Skeletal muscle satellite cell (primary cell): ENCODE data around the gene LPP.

ENCODE experiments used
- H3K27me3 ChIP-seq: 2 replicates; pipeline ENCODE4 v1.7.0; 2013; ENCODE audit warnings: low read length; ENCODE audit not compliant: control insufficient read depth, insufficient read depth
- H3K36me3 ChIP-seq: 2 replicates; pipeline ENCODE4 v1.7.0; 2013; ENCODE audit warnings: mild to moderate bottlenecking, control low read depth, low read length; ENCODE audit not compliant: insufficient read depth
- H3K4me1 ChIP-seq: 2 replicates; pipeline ENCODE4 v1.7.0; 2013; ENCODE audit warnings: low read length; ENCODE audit not compliant: control insufficient read depth, insufficient read depth
- H3K4me2 ChIP-seq: 2 replicates; pipeline ENCODE4 v1.7.0; 2013; ENCODE audit warnings: mild to moderate bottlenecking, low read length
- H3K4me3 ChIP-seq: 2 replicates; pipeline ENCODE4 v1.7.0; 2013; ENCODE audit warnings: low read length
- H3K9ac ChIP-seq: 2 replicates; pipeline ENCODE4 v1.7.0; 2013; ENCODE audit warnings: mild to moderate bottlenecking, low read depth, low read length, moderate library complexity
- H3K9me3 ChIP-seq: replicated peaks from 2 replicates; pipeline ENCODE4 v1.7.0; 2013; ENCODE audit warnings: mild to moderate bottlenecking, control low read depth, low read length

LPP gene

DNA sequence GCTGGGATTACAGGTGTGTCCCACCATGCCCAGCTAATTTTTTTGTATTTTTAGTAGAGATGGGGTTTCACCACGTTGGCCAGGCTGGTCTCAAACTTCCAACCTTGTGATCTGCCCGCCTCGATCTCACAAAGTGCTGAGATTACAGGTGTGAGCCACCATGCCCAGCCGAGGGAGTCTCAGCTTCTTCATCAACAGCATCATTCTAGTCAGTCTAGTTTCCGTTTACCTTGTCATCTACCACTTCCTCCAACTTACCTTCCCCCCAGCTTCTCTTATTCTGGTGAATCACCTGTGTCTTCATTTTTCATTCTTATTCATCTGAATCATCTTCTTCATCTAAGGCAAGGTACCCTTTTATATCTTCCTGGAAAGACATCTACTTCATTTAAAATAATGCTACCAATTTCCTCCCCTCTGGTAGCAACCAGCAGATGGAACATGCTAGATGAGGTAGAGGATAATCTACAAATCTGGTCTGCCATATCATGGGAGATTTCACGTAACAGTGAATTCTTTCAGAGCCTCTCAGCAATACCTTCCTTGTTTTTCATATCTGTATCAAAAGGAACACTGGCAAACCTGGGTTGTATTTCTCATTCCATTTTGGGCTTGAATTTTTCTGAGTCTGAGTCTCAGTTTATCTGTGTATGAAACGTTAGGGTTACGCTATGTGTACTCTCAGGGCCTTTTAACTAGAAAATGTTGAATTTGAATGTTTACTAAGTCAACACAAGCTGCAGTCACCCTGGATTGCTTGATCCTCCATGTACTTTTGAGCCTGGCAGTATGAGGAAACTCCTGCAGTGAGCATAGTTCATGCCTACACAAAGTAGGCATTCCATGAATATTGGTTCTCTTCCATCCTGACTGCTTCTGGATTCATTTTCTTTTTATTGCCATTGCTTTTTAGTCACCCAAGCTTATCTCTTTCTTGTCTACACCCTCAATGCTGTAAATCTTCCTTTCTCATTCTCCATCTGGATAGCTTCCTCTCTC lies 16.8 kb downstream of the LPP start:
- Histone ChIP-seq H3K27me3 (no peaks in the 10 kb centered on the region), H3K4me2 (no peak overlapping the region), H3K4me3 (no peak overlapping the region), H3K4me1 (peaks cover 5% of the 10 kb centered on the region), H3K9me3 (no peaks in the 10 kb centered on the region), H3K36me3 (peaks cover 4% of the 10 kb centered on the region), H3K9ac (no peak overlapping the region)

DNA sequence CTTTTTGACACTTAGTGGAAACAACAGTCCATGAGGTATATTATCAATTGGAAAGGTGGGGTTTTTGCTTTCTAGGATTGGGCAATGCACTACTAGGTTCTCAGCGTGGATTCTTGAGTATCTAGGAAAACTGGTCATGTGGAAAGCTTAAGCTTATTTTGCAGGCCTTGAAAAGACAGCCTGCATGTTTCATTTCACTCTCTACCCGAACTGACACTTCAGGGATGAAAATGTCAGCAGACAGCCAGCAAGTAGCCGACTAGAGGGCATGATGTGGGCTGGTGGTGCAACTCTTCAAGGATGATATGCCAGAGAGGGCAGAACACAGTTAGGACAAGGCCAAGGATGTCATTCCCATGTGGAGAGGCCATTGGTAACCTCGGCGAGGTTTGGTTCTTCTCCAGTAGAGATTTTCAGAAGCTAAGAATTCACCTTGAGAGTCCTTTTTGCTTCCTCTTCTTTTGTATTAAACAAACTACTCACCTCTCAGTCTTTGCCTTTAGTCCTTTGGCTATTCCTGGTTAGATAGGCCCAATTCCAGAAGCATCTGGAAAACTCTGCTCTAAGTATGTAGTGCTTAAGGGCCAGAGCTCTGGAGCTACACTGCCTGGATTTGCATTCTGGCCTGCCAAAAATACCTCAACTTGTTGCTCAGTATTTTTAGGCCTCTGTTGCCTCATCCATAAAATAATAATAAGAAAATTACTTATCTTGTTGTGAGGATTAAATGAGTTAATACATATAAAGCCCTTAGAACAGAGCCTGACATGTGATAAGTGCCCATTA lies 17.9 kb downstream of the LPP start:
- H3K27me3 ChIP-seq: no peaks in the 10 kb centered on the region
- H3K4me3 ChIP-seq: no peak overlapping the region
- H3K36me3 ChIP-seq: peaks cover 4% of the 10 kb centered on the region
- no peak overlapping the region for H3K9ac ChIP-seq
- H3K4me1 ChIP-seq: peaks cover 5% of the 10 kb centered on the region
- H3K9me3 ChIP-seq: no peaks in the 10 kb centered on the region
- H3K4me2 ChIP-seq: no peak overlapping the region

DNA sequence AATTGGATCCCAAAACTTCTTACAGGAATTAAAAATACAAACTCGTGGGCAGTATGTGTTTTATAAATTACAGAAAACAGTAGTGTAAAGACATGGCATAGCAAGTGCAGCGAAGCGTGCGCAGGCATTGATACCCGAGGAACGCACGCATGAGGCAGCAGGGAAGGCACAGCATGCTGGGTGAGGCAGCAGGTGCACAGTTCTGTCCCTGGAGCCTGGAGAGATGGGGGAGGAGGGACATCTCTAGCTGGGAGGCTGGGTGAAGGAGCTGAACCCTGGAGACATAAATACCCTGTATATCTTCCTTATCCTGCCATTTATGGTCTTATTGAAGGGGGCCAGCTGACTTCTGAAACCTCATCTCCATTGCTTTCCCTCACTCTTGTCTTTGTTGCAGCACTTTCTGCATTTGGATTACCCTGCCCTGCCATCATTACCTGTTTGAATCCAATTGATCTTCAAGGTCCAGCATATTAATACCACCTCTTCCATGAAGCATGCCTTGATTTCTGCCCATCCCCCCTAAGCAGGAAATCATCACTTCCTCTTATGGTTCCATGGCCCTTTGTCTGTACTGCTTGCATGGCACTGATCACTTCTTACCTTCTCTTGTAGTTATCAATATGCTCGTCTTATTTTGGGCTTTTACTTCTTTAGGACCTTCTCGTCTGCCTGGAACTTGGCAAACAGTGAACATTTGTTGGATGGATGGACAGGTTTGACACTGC lies 20.5 kb downstream of the LPP start:
- peaks cover 15% of the 10 kb centered on the region for H3K36me3 ChIP-seq
- H3K27me3 ChIP-seq: no peaks in the 10 kb centered on the region
- H3K9ac ChIP-seq: no peak overlapping the region
- H3K9me3 ChIP-seq: no peaks in the 10 kb centered on the region
- H3K4me2 ChIP-seq: no peak overlapping the region
- H3K4me3 ChIP-seq: no peak overlapping the region
- H3K4me1 ChIP-seq: peaks cover 15% of the 10 kb centered on the region

DNA sequence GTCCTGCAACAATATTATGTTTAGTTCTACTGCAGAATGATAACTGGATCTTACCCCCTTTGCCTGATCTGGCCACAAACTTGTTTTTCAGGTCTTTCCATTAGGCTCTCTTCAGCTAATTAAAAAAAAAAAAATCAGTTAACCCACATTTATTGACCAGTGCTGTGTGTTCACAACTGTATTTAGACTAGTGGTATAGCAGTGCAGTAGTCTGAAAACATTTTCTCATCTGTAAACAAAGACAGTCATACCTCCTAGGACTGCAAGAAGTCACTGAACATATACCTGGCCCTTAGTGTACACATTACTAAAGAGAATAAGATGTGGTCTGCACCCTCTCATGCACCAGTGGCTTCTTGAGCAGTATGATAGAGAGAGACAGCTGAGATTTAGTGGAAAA lies 22.5 kb downstream of the LPP start:
- H3K4me2 ChIP-seq: no peak overlapping the region
- no peaks in the 10 kb centered on the region for H3K27me3 ChIP-seq
- peaks cover 20% of the 10 kb centered on the region for H3K36me3 ChIP-seq
- H3K9me3 ChIP-seq: no peaks in the 10 kb centered on the region
- no peak overlapping the region for H3K9ac ChIP-seq
- no peak overlapping the region for H3K4me3 ChIP-seq
- H3K4me1 ChIP-seq: peaks cover 16% of the 10 kb centered on the region

DNA sequence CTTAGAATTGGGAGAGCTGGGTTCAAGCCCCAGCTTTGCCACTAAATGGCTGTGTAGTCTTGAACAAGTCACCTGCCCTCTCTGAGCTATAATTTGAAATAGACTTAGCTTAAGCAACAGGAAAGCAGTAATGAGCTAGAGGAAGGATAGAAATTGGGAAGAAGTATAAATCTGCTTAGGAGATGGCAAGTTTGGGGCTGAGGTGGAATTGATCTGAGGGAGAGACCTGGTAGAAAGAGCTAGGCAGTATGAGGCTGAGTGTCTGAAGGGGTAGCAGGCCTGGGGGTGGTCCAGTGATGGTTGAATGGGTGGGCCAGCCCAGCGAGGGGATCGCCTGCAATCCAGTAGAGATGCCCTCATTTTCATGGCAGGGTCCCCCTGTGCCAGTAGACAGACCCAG lies 22.9 kb downstream of the LPP start:
- Histone ChIP-seq H3K4me2 (no peak overlapping the region), H3K36me3 (peaks cover 20% of the 10 kb centered on the region), H3K9me3 (no peaks in the 10 kb centered on the region), H3K27me3 (no peaks in the 10 kb centered on the region), H3K4me3 (no peak overlapping the region), H3K4me1 (peaks cover 16% of the 10 kb centered on the region), H3K9ac (no peak overlapping the region)

DNA sequence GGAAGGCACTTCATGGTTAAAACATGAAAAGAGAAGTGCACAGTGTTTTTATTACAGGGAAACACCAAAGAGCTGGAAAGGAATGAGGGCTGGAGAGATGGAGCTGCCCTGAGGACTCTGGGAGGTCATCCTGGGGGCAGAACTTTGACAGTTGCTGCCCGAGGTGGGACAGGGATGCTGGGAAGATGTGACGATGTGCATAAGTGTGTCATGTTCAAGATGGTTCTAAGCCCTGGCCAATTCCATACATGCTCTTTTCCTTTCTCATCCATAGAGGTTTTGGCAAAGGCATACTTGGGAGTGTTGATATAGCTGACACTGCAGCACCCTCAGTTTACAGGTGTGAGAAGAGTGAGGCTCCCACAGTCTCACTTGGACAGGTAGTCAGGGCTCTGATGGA lies 23.8 kb downstream of the LPP start:
- peaks cover 23% of the 10 kb centered on the region for H3K36me3 ChIP-seq
- peaks cover 16% of the 10 kb centered on the region for H3K4me1 ChIP-seq
- H3K4me2 ChIP-seq: no peak overlapping the region
- no peak overlapping the region for H3K9ac ChIP-seq
- no peak overlapping the region for H3K4me3 ChIP-seq
- no peaks in the 10 kb centered on the region for H3K27me3 ChIP-seq
- H3K9me3 ChIP-seq: no peaks in the 10 kb centered on the region

DNA sequence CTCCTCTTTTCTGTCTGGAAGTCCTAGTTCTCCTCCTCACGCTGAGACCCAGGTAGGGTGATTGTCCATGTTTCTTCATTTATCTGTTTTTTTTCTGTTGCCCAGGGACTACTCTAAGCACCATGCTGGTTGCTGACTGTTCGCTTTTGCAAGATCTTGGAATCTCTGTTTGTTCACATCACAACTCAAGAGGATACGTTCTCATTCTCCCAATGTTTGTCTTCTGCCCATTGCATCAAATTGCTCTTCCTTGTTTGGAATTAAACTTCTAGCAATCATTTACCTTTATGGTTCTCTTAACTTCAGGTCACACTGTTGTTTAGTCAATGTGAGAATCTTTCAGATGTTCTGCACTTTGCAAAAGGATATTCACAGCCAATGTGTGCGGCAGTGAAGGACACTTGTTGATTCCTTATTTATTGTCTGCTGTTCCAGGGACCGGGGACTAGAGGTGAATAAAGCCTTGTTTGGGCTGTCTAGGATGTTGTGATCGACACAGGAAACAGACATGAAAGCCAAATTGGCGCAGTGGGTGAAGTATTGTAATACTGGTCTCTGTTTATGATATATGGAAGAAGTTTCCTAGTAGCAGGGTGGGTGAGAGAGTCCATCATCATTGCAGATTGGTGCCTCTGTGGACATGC lies 24.5 kb downstream of the LPP start:
- Histone ChIP-seq H3K27me3 (no peaks in the 10 kb centered on the region), H3K36me3 (peaks cover 23% of the 10 kb centered on the region), H3K4me3 (no peak overlapping the region), H3K4me2 (no peak overlapping the region), H3K9ac (no peak overlapping the region), H3K4me1 (peaks cover 21% of the 10 kb centered on the region), H3K9me3 (no peaks in the 10 kb centered on the region)

DNA sequence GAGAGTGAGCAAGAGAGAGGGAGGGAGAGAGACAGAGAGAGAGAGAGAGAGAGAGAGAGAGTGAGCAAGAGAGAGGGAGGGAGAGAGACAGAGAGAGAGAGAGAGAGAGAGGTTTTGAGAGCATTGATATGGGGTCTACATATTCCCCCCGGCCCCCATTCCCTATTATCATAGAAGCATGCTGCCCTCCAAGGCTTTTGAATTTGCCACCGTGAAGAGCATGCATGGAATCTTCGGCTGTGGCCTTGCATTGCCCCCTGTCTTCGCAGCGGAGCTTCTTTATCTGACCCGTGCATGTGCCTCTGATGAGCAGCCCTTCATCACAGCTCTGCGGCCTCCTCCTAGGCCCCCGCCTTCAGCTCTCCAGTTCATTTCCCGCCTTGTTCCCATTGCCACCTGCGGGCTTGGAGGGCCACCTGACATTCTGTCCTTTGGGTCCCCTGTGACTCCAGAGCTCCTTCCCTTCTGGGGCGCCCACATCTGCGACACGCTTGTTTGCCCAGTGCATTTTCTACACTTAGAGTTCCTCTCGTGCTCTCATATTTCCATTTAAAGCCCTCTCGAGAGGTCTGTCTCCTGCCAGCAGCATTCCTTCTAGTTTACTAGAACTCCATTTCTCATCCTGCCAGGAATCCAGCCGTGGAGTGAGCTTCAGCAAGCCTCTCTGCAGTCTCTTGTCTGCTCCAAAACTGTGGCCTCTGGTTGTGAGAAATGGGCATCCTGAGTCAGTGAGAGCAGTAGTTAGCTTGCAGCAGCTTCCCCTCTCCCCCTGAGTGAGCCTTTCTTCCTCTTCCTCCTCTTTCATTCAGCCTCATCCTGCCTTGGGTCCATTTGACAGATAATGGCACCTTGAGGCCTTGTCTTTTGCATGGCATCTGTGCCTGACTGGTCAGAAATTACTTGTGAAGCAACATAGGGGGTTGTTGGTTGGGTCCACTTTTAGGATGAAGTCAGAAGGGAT lies 25.3 kb downstream of the LPP start:
- Histone ChIP-seq H3K4me3 (no peak overlapping the region), H3K4me2 (no peak overlapping the region), H3K9me3 (no peaks in the 10 kb centered on the region), H3K36me3 (peaks cover 23% of the 10 kb centered on the region), H3K4me1 (peaks cover 23% of the 10 kb centered on the region), H3K27me3 (no peaks in the 10 kb centered on the region), H3K9ac (no peak overlapping the region)

DNA sequence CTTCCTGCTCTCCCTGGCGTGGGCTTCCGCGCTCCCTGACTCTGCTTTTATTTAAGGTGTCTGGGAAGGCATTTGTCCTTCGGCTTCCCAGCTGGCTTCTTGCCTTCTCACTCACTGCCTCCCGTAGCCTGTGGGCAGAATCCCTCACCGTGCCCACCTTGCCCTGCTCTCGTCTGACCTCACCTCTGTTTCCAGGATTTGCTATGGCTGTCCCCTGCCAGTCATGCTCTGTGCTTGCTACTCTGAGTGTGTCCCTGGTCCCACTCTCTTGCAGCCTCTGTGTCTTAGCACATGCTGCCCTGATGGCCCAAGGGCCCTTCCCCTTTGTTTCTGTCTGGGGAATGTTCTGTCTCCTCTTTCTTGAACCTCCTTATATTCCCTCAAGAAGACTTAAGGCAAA lies 26.2 kb downstream of the LPP start:
- Histone ChIP-seq H3K9me3 (no peaks in the 10 kb centered on the region), H3K27me3 (no peaks in the 10 kb centered on the region), H3K4me2 (no peak overlapping the region), H3K4me3 (no peak overlapping the region), H3K36me3 (peaks cover 19% of the 10 kb centered on the region), H3K9ac (no peak overlapping the region), H3K4me1 (peaks cover 23% of the 10 kb centered on the region)

DNA sequence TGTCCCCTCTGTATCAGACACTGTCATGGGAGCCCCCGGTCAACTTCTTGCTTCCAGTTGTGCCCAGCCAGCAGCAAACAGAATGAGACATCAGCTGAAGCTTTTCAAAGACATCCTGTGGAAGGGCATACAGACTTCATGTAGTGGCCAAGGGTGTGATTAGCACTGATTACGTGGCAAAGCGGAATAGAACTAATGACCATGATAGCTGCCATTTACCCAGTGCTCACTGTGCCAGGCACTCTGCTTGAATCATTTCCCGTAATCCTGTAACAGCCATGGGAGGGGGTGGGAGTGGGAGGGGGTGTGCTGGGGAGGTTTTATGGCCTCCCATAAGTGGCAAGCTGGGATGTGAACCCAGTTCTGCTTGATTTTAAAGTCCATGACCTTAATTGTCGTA lies 29.5 kb downstream of the LPP start:
- H3K27me3 ChIP-seq: no peaks in the 10 kb centered on the region
- H3K4me3 ChIP-seq: no peak overlapping the region
- no peak overlapping the region for H3K4me2 ChIP-seq

More for the DNA sequence above, 29.5 kb downstream of the LPP start:
- peaks cover 49% of the 10 kb centered on the region for H3K4me1 ChIP-seq
- H3K36me3 ChIP-seq: peaks cover 10% of the 10 kb centered on the region
- no peak overlapping the region for H3K9ac ChIP-seq
- no peaks in the 10 kb centered on the region for H3K9me3 ChIP-seq
